ENCODE results near the gene NCOA7.
"Not testable (repeated sequence)": the region's sequence is repeated elsewhere in the genome, so short reads cannot be mapped to it uniquely, and the experiment has no call there.

Gene NCOA7

DNA sequence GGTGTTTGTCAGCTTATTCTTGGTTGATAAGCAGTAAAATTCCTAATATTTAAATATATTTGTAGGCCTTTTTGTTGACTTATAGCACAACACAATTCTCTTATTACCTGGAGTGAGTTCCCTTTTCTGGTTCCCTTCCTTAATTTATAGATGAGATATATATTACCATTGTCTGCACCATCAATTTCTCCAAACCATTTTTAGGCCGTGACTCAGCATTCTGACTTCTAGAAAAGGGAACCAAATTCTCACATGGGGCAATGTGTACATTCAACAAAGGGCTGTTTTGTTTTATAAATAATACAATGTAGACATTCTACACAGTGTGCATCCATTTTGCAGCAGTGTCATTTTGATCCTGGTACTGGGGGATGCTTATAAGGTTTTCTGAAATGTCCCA, 52.8 kb downstream of the NCOA7 start:
- Histone ChIP-seq H2BK15ac (ENCODE audit: low read length) (no peak overlapping the region), H3K23ac (ENCODE audit: low read depth, low read length, poor library complexity) (no peak overlapping the region), H3K14ac (ENCODE audit: low read length) (no peak overlapping the region), H2BK12ac (ENCODE audit: low read length) (no peak overlapping the region), H3K4me3 (ENCODE audit: low read length in 2 of 2) (no peak overlapping the region), H4K91ac (ENCODE audit: low read depth, low read length, poor library complexity) (no peak overlapping the region), H3K4ac (ENCODE audit: low read length) (no peak overlapping the region), H3K4me2 (ENCODE audit: insufficient read depth, low read length, poor library complexity, severe bottlenecking) (no peak overlapping the region), H2AFZ (ENCODE audit: low read length) (no peak overlapping the region), H3K27ac (replicated peaks; ENCODE audit: low read length) (no peak overlapping the region), H3K4me1 (ENCODE audit: control insufficient read depth in 2 of 2, insufficient read depth in 1 of 2, low read depth in 1 of 2, low read length in 2 of 2) (no peaks in the 10 kb centered on the region), H3K9me3 (replicated peaks in 1 of 2; ENCODE audit: control insufficient read depth in 2 of 2, insufficient read depth in 1 of 2, low read depth in 1 of 2, low read length in 2 of 2) (no peaks in the 10 kb centered on the region), H3K79me1 (ENCODE audit: low read depth, low read length) (no peaks in the 10 kb centered on the region), H3K27me3 (ENCODE audit: control insufficient read depth in 3 of 3, insufficient read depth in 3 of 3, low read depth in 1 of 3, low read length in 3 of 3) (no peaks in the 10 kb centered on the region), H3K36me3 (replicated peaks in 1 of 2; ENCODE audit: control insufficient read depth in 2 of 2, insufficient read depth in 2 of 2, low read length in 2 of 2) (no peaks in the 10 kb centered on the region), H3K9ac (ENCODE audit: low read depth, low read length, poor library complexity) (no peak overlapping the region), H2AK5ac (ENCODE audit: low read depth, low read length) (no peak overlapping the region), H2BK5ac (ENCODE audit: low read length) (no peak overlapping the region), H3K18ac (ENCODE audit: low read length) (no peak overlapping the region), H4K8ac (ENCODE audit: low read depth, low read length) (no peak overlapping the region), H2BK120ac (ENCODE audit: low read depth, low read length) (no peak overlapping the region)
- no peak for DNase-seq (ENCODE audit: low spot score)
- WGBS, 2 donors (ENCODE audit: extremely low coverage in 2 of 2, insufficient read length in 2 of 2, insufficient replicate concordance in 1 of 2): no CpG with 5 or more reads among the region's 1 CpG

DNA sequence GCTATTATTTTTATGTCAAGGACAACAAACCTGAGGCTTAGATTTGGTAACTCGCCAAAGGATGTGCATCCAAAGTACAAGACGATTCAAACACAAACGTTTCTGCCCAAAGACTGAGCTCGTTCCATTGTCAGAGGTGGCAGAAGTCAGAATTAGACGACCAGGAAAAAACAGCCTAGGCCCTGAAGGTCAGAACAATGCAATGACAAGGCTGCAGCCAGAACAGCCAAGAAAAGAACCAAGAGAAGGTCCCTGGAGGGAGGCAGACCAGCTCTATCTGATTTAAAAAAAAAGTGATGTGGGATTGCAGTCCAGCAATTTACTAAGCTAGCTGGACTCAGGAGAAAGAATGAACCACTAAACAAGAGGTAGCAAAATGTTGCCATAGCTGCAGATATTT, 54.2 kb downstream of the NCOA7 start:
- no peak overlapping the region for H3K4me2 ChIP-seq (ENCODE audit: insufficient read depth, low read length, poor library complexity, severe bottlenecking)
- no peak overlapping the region for H2AK5ac ChIP-seq (ENCODE audit: low read depth, low read length)
- no peak overlapping the region for H3K23ac ChIP-seq (ENCODE audit: low read depth, low read length, poor library complexity)
- no peaks in the 10 kb centered on the region for H3K27me3 ChIP-seq (ENCODE audit: control insufficient read depth in 3 of 3, insufficient read depth in 3 of 3, low read depth in 1 of 3, low read length in 3 of 3)
- no peak overlapping the region for H2BK5ac ChIP-seq (ENCODE audit: low read length)
- H2BK15ac ChIP-seq (ENCODE audit: low read length): no peak overlapping the region
- H2AFZ ChIP-seq (ENCODE audit: low read length): no peak overlapping the region
- no peak overlapping the region for H4K8ac ChIP-seq (ENCODE audit: low read depth, low read length)
- no peaks in the 10 kb centered on the region for H3K9me3 ChIP-seq (replicated peaks in 1 of 2; ENCODE audit: control insufficient read depth in 2 of 2, insufficient read depth in 1 of 2, low read depth in 1 of 2, low read length in 2 of 2)
- WGBS, 2 donors (ENCODE audit: extremely low coverage in 2 of 2, insufficient read length in 2 of 2, insufficient replicate concordance in 1 of 2): no CpG with 5 or more reads among the region's 5 CpGs
- H4K91ac ChIP-seq (ENCODE audit: low read depth, low read length, poor library complexity): no peak overlapping the region
- no peak overlapping the region for H3K18ac ChIP-seq (ENCODE audit: low read length)
- H3K4me1 ChIP-seq (ENCODE audit: control insufficient read depth in 2 of 2, insufficient read depth in 1 of 2, low read depth in 1 of 2, low read length in 2 of 2): no peaks in the 10 kb centered on the region
- no peaks in the 10 kb centered on the region for H3K36me3 ChIP-seq (replicated peaks in 1 of 2; ENCODE audit: control insufficient read depth in 2 of 2, insufficient read depth in 2 of 2, low read length in 2 of 2)
- no peak for DNase-seq (ENCODE audit: low spot score)
- H3K27ac ChIP-seq (replicated peaks; ENCODE audit: low read length): no peak overlapping the region
- no peak overlapping the region for H3K4ac ChIP-seq (ENCODE audit: low read length)
- H3K4me3 ChIP-seq (ENCODE audit: low read length in 2 of 2): no peak overlapping the region
- no peak overlapping the region for H2BK12ac ChIP-seq (ENCODE audit: low read length)
- no peak overlapping the region for H3K9ac ChIP-seq (ENCODE audit: low read depth, low read length, poor library complexity)
- H3K14ac ChIP-seq (ENCODE audit: low read length): no peak overlapping the region
- no peak overlapping the region for H2BK120ac ChIP-seq (ENCODE audit: low read depth, low read length)
- H3K79me1 ChIP-seq (ENCODE audit: low read depth, low read length): no peaks in the 10 kb centered on the region

DNA sequence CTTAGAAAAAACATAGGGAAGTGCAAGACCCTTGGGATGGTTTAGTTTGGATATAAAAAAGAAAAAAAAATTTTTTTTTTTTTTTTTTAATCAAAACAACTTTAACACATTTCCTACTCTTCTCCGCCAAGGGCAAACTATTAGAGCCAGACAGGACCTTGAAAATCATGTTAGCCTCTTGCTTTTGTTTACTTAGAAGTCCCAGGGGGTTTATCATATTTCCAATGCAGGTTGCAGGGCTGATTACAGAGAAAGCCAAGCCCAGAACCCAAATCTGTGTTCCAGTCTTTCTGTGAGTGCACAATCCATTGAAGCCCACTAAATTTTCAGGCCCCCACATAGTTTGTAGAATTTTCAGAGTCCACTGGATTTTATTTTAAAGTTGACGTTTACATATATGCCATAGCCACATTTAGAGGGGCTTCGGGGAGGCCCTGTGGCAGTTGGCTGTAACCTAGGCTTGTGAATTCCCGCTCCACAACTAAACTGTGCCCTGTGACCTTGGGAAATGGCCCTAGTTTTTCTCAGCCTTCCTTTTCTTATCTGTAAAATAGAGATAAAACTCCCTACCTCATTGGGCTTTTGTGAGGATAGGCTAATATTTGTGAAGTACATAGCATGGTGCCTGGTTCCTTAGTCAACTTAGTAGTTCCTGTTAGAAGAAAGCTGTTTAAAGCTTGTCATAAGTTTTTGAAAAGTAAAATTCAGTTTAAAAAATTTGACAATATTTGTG, 55.7 kb downstream of the NCOA7 start:
- Histone ChIP-seq H2BK15ac (ENCODE audit: low read length) (no peak overlapping the region), H3K4me2 (ENCODE audit: insufficient read depth, low read length, poor library complexity, severe bottlenecking) (no peak overlapping the region), H3K27me3 (ENCODE audit: control insufficient read depth in 3 of 3, insufficient read depth in 3 of 3, low read depth in 1 of 3, low read length in 3 of 3) (no peaks in the 10 kb centered on the region), H3K36me3 (replicated peaks in 1 of 2; ENCODE audit: control insufficient read depth in 2 of 2, insufficient read depth in 2 of 2, low read length in 2 of 2) (no peaks in the 10 kb centered on the region), H4K91ac (ENCODE audit: low read depth, low read length, poor library complexity) (no peak overlapping the region), H3K4me3 (ENCODE audit: low read length in 2 of 2) (no peak overlapping the region), H3K18ac (ENCODE audit: low read length) (no peak overlapping the region), H2AFZ (ENCODE audit: low read length) (no peak overlapping the region), H3K9me3 (replicated peaks in 1 of 2; ENCODE audit: control insufficient read depth in 2 of 2, insufficient read depth in 1 of 2, low read depth in 1 of 2, low read length in 2 of 2) (no peaks in the 10 kb centered on the region), H2AK5ac (ENCODE audit: low read depth, low read length) (no peak overlapping the region), H3K4me1 (ENCODE audit: control insufficient read depth in 2 of 2, insufficient read depth in 1 of 2, low read depth in 1 of 2, low read length in 2 of 2) (no peaks in the 10 kb centered on the region), H2BK5ac (ENCODE audit: low read length) (no peak overlapping the region), H4K8ac (ENCODE audit: low read depth, low read length) (no peak overlapping the region), H3K27ac (replicated peaks; ENCODE audit: low read length) (no peak overlapping the region), H3K79me1 (ENCODE audit: low read depth, low read length) (no peaks in the 10 kb centered on the region), H3K9ac (ENCODE audit: low read depth, low read length, poor library complexity) (no peak overlapping the region), H3K14ac (ENCODE audit: low read length) (no peak overlapping the region), H2BK12ac (ENCODE audit: low read length) (no peak overlapping the region), H3K4ac (ENCODE audit: low read length) (no peak overlapping the region), H3K23ac (ENCODE audit: low read depth, low read length, poor library complexity) (no peak overlapping the region), H2BK120ac (ENCODE audit: low read depth, low read length) (no peak overlapping the region)
- no CpG with 5 or more reads among the region's 4 CpGs for WGBS, 2 donors (ENCODE audit: extremely low coverage in 2 of 2, insufficient read length in 2 of 2, insufficient replicate concordance in 1 of 2)
- DNase-seq (ENCODE audit: low spot score): no peak

DNA sequence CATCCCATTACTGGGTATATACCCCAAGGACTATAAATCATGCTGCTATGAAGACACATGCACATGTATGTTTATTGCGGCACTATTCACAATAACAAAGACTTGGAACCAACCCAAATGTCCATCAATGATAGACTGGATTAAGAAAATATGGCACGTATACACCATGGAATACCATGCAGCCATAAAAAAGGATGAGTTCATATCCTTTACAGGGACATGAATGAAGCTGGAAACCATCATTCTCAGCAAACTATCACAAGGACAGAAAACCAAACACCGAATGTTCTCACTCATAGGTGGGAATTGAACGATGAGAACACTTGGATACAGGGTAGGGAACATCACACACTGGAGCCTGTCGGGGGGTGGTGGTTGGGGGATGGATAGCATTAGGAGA, 57.5 kb downstream of the NCOA7 start:
- H3K14ac ChIP-seq (ENCODE audit: low read length); H3K4me2 ChIP-seq (ENCODE audit: insufficient read depth, low read length, poor library complexity, severe bottlenecking); H3K9ac ChIP-seq (ENCODE audit: low read depth, low read length, poor library complexity); H3K27ac ChIP-seq (replicated peaks; ENCODE audit: low read length); H3K79me1 ChIP-seq (ENCODE audit: low read depth, low read length); H3K36me3 ChIP-seq (replicated peaks in 1 of 2; ENCODE audit: control insufficient read depth in 2 of 2, insufficient read depth in 2 of 2, low read length in 2 of 2); H2AFZ ChIP-seq (ENCODE audit: low read length); H3K23ac ChIP-seq (ENCODE audit: low read depth, low read length, poor library complexity); H2BK5ac ChIP-seq (ENCODE audit: low read length); H2BK15ac ChIP-seq (ENCODE audit: low read length); H2BK120ac ChIP-seq (ENCODE audit: low read depth, low read length); H3K9me3 ChIP-seq (replicated peaks in 1 of 2; ENCODE audit: control insufficient read depth in 2 of 2, insufficient read depth in 1 of 2, low read depth in 1 of 2, low read length in 2 of 2); H2BK12ac ChIP-seq (ENCODE audit: low read length); H2AK5ac ChIP-seq (ENCODE audit: low read depth, low read length); H3K18ac ChIP-seq (ENCODE audit: low read length); H3K4me3 ChIP-seq (ENCODE audit: low read length in 2 of 2); H4K91ac ChIP-seq (ENCODE audit: low read depth, low read length, poor library complexity); H3K4ac ChIP-seq (ENCODE audit: low read length); DNase-seq (ENCODE audit: low spot score); H4K8ac ChIP-seq (ENCODE audit: low read depth, low read length); H3K4me1 ChIP-seq (ENCODE audit: control insufficient read depth in 2 of 2, insufficient read depth in 1 of 2, low read depth in 1 of 2, low read length in 2 of 2); H3K27me3 ChIP-seq (ENCODE audit: control insufficient read depth in 3 of 3, insufficient read depth in 3 of 3, low read depth in 1 of 3, low read length in 3 of 3): not testable (repeated sequence)
- WGBS, 2 donors (ENCODE audit: extremely low coverage in 2 of 2, insufficient read length in 2 of 2, insufficient replicate concordance in 1 of 2): no CpG with 5 or more reads among the region's 5 CpGs
